Anterior cingulate cortex (tissue), 58 donors: ENCODE results near the gene TEDC1.

Experiments used
- DNase-seq, 58 donors: peaks; one replicate each; lab custom pipeline; 2025; lab: John Stamatoyannopoulos, UW

The TEDC1 gene

DNA sequence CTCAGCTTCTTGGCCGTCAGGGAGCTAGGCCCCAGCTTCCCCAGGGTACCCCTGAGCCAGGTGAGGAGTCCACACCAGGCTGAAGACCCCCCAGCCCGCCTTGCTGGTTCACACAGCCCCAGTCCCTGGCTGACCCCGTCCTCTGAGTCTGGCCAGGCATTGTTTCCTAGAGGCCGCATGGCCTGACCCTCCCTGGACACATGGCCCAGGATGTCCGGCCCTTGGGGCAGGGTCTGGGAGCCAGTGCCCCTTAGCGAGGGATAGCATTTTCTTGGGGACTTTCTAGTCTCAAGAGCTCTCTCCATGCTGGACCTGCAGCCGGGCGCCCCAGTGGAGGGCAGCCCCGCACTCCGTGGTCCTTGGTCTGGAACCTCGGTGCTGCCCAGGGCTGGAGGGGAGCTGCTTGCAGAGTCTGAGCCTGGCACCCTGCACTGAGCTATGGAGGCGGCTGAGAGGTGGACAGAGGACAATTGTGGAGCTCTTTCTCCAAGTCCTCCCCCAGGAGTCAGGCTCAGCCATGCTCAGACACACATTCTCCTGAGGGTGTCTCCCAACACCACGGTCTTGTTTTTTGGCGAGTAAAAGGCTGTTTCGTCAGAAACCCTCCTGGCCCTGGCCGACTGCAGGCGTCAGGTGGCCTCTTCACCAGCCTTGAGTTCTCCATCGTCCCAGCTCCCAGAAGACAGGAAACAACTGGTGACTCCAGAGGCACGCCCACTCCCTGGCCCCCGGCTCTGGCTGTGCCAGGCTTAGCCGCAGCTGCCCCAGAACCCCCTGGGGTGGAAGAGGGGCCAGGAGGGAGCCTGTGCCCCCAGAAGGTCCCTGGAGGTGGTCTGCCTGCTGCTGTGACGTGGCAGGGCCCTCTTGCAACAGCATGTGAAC, 34.1 kb upstream of the TEDC1 start:
- DNase-seq = no peak

DNA sequence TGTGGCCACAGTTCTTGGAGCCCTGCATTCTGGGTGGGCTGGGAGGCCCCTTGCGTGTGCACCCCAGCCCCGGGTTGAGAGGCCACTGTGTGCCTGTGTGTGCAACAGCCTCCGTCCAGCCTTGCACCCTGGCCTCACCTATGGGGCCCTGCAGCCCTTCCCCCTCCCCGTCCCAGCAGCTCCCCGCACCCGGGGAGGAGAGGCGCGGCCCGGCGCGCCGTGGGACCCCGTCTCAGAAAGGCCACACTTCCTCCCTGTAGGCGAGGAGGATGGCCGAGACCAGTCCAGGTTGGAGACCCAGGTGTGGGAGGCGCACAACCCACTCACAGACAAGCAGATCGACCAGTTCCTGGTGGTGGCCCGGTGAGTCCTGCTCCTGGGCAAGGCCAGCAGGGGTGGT, 33.0 kb upstream of the TEDC1 start:
- no peak for DNase-seq

DNA sequence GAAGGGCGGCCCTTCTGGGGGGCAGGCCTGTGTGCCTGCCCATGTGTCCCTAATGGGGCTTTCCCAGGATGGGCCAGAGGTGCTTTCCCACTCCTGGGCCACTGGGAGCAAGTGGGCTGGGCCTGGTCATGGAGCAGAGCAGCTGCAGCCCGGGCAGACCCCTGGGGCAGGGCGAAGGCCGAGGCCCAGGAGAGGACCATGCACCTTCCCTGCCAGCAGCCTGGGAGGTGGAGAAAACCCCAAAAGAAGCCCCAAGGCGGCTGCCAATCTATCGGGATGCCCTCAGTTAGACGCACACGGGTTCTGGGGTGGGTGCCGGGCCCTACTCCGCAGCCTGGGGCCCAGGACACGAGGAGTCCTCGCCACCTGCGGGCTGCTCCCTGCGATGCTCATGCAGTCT, 32.5 kb upstream of the TEDC1 start:
- DNase-seq = no peak

DNA sequence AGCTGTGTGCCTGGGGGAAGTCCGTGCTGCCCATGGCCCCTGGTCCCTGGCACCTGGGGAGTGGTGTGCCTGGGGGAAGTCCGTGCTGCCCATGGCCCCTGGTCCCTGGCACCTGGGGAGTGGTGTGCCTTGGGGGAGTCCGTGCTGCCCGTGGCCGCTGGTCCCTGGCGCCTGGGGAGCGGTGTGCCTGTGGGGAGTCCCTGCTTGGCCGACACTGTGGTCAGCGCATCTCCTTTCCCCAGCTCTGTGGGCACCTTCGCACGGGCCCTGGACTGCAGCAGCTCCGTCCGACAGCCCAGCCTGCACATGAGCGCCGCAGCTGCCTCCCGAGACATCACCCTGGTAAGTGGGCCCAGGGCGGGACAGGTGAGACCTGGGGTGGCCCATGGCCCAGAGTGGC, 30.9 kb upstream of the TEDC1 start:
- no peak for DNase-seq

DNA sequence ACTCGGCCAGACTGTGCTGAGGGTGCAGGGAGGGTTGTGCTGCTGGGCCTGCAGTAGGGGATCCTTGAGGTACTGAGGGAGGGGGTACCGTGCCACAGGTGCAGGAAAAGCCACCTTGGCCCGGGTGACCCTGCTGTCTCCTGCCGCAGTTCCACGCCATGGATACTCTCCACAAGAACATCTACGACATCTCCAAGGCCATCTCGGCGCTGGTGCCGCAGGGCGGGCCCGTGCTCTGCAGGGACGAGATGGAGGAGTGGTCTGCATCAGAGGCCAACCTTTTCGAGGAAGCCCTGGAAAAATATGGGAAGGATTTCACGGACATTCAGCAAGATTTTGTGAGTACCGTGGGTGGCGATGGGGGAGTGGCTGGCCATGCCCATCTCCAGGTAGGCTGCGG, 30.4 kb upstream of the TEDC1 start:
- no peak for DNase-seq

DNA sequence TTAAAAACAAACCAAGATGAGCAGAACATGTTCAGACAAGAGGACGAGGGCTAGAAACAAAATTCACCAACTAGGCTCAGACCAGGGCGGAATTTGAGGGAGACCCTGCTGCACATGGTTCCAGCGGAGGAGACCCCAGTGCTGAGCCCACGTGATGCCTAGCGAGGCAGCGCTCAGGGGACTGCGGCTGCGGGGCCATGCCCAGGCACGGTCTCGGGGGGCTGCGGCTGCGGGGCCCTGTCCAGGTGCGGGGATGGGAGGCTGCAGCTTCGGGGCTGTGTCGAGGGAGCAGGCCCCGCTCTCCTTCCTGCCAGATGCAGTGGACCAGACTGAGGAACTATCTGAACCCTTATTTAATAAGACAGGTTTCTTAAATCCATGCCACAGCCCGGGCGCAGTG, 29.1 kb upstream of the TEDC1 start:
- no peak for DNase-seq

DNA sequence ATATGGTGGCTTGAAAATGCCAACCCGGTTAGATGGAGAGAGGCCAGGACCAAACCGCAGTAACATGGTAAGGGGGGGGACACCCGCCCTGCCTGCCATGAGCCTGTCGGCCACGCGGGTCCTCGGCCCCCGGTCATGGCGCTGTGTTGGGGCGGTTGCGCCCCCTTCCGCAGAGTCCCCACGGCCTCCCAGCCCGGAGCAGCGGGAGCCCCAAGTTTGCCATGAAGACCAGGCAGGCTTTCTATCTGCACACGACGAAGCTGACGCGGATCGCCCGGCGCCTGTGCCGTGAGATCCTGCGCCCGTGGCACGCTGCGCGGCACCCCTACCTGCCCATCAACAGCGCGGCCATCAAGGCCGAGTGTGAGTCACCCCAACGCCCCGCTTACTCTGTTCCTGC, 26.5 kb upstream of the TEDC1 start:
- DNase-seq = no peak

DNA sequence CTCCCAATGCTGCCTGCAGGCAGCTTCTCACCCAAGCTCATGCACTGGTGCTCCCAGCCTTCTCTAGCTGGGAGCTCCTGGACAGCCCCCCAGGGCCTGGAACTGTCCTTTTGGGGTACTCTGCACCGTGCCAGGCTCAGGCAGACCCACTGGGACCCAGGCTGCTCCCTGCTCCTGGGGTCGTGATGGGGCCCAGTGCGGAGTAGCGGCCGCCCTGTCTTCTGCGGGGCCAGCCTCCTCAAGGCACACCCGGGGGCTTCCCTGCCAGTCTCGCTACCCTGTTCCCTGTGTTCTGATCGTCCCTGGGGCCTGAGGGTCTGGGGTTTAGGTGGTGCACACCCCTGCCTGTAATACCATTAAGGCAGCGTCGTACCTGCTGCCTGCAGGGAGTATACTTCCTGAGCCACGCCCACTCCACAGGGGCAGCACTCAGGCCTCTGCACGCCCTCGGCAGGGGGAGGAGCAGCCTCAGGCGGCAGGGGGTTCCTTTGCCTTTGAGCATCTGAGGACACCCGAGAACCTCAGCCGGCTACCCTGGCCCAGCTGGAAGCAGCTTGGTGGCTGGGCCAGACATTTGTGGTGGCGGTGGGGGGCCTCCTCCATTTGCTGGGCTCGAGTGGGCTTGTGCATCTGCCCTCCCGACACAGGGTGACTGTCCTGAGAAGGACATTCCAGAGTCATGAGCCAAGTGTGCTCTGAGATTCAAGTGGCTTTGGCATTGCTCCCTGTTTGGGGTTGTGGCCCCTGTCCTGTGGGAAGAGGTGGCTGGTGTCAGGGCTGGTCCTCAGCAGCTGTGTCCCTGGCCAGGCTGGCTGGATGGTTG, 25.6 kb upstream of the TEDC1 start:
- DNase-seq = no peak

DNA sequence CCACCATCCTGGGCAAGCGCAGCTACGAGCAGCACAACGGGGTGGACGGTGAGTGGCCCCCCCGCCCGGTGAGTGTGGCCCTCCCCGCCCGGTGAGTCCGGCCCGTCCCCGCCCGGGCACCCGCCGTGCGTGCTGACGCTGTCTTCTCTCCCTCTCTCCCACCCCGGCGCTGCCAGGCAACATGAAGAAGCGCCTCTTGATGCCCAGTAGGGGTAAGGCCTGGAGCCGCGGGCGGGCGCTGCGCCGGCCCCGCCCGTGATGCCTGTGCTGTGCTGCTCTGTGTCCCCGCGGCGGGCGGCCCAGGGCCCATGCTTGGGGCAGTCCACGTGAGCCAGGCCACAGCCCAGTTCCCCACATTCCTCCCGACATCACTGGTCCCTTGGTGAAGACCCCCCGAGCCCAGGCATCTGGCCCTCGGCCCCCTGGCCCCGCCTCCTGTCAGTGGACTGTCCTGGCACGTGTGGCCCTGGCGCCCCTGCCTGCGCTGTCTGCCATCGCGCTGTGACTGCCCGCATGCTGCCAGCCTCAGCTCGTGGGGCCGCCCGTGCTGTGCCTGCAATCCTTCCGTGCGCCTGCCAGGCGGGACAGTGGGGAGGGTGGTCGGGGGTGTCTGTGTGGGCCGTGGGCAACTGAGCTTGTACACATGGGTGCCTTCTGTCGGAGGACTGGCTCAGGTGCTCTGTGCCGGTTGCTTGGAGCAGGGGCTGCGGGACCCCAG, 24.4 kb upstream of the TEDC1 start:
- no peak for DNase-seq

DNA sequence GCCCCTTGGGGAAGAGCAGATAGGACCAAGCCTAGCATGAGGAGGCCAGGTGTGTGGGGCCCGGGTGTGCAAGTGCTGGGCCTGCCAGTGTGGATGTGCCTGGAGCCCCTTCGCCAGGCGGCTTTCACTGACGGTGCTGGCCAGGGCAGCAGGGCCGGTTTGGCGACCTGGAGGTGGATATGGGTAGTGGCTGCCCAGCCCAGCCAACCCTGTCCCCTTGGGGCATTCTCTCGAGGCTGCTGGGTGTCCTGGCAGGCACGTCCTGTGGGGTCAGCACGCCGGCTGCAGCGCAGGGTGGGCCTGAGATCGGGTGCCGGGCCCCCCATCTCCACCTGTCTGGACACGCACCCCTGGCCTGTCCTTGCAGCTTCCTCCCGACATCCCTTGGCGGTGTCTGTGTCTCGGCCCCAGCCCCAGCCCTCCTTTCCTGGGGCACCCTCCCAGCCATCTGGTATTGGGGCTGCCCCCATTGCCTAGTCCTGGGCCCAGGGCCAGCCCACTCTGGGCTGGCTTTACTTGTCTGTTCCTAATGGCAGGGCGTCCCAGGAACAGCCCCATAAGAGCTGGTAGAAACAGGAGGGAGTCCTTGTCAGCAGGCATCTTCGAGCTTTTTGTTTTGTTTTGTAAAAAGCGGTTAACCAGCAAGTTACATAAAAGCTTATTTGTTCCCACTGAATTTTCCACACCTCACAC, 23.7 kb upstream of the TEDC1 start:
- DNase-seq = no peak

DNA sequence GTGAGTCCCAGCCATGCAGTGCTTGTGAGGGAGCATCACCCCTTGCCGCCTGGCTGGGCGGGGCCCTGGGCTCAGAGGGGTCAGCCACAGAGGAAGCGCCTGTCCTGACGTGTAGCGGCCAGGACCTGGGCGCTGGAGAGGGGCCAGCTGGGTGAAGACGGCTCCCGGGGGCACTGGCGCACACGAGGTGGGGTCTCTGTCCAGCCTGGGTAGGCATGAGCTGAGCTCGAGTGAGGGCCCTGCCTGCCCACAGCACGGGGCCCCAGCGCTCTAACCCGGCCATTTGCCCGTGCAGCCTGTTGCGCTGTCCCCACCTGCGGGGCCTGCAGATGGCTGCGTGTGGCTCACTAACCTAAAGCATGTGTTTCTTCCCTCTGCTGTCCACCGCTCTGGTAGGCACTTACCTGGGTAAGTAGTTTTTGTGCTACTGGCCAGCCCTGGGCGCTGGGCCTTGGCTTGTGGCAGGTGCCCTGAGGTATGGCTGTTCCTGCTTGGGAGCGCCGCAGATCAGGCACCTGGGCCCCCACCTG, 23.0 kb upstream of the TEDC1 start:
- no peak for DNase-seq

DNA sequence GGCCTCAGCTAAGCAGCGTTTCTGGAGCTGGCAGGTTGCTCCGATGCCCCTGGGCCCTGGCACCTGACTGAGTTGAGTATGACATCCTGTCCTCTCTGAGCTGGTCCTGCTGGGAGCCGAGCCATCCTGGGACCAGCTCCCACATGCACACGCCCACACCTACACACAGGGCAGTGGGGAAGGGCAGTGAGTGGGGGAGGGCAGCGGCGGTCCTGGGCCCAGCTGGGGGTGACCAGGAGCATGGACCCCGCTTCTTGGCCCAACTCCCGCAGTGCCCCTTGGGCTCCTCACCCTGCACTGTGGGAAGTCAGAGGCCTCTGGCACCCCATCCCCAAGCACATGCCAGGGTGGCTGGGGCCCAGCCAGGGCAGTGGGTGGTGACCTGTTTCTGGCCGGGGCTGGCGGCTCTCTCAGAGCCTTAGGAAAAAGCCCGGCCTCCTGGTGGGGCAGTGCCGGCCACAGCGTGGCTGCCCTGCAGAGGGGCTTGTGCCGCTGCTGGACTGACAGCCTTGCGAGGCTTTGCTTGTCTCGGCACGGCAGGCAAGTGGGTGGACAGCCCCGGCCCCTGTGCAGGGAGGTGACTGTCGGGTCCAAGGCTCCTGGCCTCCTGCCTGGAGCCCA, 22.3 kb upstream of the TEDC1 start:
- DNase-seq = peak in 7 of 58 donors; percentile 21 to 52 (median 35)

DNA sequence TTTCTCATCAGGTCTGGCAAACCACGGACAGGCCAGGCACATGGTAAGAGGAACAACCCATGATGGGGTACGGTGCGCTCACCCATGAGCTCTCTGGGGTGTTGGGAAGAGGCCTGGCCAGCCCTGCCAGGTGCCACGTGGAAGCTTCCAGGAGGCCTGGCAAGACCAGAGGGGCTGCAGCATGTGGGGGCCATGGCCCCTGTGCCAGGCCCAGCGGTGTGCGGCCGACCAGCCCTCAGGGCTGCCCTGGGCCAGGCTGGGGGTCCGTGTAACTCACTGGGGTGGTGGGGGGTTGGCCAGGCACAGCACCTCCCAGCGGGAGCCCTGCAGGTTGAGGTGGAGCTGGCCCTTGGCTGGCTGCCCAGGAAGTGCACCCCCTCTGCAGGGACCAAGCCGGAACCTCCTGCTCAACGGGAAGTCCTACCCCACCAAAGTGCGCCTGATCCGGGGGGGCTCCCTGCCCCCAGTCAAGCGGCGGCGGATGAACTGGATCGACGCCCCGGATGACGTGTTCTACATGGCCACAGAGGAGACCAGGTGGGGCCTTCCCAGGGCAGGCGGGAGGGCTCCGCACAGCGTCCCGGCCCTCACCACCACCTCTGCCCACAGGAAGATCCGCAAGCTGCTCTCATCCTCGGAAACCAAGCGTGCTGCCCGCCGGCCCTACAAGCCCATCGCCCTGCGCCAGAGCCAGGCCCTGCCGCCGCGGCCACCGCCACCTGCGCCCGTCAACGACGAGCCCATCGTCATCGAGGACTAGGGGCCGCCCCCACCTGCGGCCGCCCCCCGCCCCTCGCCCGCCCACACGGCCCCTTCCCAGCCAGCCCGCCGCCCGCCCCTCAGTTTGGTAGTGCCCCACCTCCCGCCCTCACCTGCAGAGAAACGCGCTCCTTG, 21.3 kb upstream of the TEDC1 start:
- DNase-seq = no peak

DNA sequence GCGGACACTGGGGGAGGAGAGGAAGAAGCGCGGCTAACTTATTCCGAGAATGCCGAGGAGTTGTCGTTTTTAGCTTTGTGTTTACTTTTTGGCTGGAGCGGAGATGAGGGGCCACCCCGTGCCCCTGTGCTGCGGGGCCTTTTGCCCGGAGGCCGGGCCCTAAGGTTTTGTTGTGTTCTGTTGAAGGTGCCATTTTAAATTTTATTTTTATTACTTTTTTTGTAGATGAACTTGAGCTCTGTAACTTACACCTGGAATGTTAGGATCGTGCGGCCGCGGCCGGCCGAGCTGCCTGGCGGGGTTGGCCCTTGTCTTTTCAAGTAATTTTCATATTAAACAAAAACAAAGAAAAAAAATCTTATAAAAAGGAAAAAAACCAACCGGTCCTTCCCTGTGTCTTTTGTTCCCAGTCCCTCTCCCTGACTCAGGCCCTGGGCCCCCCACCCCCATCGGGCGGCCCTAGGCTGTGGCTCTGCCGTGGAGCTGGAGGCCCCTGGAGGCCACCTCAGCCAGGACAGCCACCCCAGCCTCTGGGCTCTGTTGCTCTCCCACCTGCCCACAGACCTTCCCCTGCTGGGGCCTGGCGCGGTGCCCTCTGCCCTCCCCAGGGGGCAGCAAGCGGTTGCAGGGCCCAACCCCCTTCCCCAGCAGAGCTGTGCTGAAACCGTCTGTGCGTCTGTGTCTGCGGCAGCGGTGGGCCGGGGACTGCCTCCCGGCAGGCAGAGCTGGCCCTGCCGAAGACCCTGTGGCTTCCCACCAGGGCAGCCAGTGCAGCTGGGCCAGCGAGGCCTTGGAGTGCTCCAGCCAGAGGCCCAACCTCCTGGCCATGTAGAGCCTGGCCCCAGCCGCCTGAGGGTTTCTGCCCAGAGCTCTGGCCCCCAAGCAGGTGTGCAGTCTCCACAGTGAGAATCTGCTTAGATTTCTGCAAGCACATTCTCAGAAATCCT, 20.4 kb upstream of the TEDC1 start:
- no peak for DNase-seq

DNA sequence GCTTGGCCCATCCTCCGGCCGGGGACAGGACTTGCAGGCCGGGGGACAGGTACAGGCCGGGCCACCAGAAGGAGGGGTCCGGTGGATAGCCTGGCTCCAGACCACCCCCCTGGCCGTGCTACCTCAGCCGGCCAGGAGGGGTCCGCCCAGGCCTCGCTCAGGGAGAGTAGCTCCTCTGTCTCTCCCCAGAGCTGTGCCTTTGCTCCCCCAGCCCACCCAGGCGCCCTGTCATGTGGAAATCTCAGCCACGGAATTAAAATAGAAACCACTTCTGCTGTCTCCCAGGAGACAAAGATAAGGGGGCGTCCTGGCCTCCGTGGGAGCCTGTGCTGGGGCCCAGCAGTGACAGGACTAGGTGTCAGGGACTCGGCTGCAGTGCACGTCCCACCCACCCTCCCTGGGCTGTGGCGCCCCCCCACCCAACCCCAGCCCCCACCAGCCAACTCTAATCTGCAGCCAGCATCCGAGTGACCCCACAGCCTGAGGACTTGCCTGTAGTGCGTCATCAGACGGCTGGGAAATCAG, 19.7 kb upstream of the TEDC1 start:
- peak in 10 of 58 donors; percentile 5 to 69 (median 30) for DNase-seq

DNA sequence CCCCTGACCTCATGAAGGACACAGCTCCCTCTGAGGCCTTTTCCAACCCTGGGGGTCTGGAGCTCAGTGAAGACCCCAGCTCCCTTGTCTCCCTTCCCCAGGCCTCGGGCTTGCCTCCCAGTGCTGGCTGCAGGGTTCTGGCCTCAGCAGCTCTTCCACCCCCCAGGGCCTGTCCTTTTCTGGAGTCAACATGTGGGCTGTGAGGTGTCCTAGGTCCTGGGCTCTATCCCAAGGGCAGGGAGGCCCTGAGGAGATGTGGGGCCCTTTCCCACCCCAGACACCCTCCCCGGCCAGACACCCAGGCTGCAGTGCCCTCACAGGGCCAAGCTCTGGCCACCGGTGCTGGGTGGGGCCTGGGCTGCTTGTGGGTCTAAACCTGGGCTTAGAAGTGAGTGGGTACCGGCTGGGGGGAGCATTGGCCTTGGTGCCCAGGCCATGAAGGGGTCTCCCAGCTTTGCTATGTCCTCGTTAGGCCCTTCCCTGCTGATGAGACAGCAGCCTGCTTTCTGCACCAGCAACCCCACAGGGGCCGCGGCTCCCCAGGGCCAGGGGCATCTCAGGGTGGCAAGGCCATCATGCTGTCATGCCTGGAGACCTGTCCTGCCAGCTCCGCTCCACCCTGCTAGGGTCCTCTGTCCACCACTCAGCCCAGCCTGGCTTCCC, 19.1 kb upstream of the TEDC1 start:
- no peak for DNase-seq

DNA sequence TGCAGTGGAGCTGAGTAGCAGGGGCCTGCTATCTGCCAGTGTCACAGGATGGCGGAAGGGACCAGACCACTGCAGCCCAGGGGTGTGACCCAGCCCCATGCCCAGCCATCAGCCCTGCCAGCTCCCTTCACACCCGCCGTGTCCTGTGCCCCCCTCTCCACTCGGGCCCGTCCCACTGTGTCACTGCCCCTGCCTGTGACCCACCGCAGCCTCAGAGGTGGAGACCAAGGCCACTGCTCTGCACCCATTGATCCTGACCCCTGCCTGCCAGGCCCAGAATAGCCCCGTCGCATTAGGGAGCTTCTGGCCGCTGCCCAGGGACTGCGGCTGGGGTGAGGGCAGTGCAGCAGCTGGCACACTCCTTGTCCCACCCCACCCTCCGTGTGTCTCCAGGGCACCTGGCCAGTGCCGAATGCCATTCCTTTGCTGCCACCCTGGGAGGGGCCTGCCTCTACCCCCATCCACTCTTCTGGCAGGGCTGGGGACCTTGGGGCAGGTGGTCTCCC, 18.5 kb upstream of the TEDC1 start:
- no peak for DNase-seq
